Measurements from ENCODE around the gene HAUS6.
A peak's percentile ranks its signal among the peaks of the same experiment; 100 is the strongest.

HAUS6 gene

DNA sequence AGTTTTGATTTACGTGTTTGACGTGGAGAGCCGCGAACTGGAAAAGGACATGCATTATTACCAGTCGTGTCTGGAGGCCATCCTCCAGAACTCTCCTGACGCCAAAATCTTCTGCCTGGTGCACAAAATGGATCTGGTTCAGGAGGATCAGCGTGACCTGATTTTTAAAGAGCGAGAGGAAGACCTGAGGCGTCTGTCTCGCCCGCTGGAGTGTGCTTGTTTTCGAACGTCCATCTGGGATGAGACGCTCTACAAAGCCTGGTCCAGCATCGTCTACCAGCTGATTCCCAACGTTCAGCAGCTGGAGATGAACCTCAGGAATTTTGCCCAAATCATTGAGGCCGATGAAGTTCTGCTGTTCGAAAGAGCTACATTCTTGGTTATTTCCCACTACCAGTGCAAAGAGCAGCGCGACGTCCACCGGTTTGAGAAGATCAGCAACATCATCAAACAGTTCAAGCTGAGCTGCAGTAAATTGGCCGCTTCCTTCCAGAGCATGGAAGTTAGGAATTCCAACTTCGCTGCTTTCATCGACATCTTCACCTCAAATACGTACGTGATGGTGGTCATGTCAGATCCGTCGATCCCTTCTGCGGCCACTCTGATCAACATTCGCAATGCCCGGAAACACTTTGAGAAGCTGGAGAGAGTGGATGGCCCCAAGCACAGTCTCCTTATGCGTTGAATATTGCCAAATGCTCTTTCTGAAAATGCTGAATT is 52.6 kb downstream of the HAUS6 start:
- Histone ChIP-seq H3K9ac (ENCODE audit: low read length) (peak overlapping the region; percentile 72), H3K4me2 (ENCODE audit: low read length) (peak overlapping the region; percentile 72), H4K20me1 (ENCODE audit: insufficient read depth, low read length) (no peaks in the 10 kb centered on the region), H2AFZ (ENCODE audit: low read length) (no peak overlapping the region), H3K27me3 (ENCODE audit: insufficient read depth, low read length) (no peaks in the 10 kb centered on the region), H3K36me3 (ENCODE audit: insufficient read depth, low read length) (peaks cover 21% of the 10 kb centered on the region), H3K4me3 (ENCODE audit: low read depth, low read length, poor library complexity, severe bottlenecking) (peak overlapping the region; percentile 69), H3K27ac (ENCODE audit: low read depth, low read length, poor library complexity, severe bottlenecking) (peak overlapping the region; percentile 82), H3K9me3 (ENCODE audit: low read length) (peaks cover 7% of the 10 kb centered on the region; the same call in 1 of the 2 replicates), H3K9me2 (ENCODE audit: low read depth, low read length) (no peaks in the 10 kb centered on the region), H3F3A (ENCODE audit: insufficient read depth, low read length) (no peaks in the 10 kb centered on the region), H3K4me1 (ENCODE audit: insufficient read depth, low read length, severe bottlenecking) (peaks cover 17% of the 10 kb centered on the region), H3K79me2 (ENCODE audit: insufficient read depth, low read length) (peaks cover 6% of the 10 kb centered on the region; the same call in 1 of the 2 replicates)
- TF ChIP-seq, protein P1, sequence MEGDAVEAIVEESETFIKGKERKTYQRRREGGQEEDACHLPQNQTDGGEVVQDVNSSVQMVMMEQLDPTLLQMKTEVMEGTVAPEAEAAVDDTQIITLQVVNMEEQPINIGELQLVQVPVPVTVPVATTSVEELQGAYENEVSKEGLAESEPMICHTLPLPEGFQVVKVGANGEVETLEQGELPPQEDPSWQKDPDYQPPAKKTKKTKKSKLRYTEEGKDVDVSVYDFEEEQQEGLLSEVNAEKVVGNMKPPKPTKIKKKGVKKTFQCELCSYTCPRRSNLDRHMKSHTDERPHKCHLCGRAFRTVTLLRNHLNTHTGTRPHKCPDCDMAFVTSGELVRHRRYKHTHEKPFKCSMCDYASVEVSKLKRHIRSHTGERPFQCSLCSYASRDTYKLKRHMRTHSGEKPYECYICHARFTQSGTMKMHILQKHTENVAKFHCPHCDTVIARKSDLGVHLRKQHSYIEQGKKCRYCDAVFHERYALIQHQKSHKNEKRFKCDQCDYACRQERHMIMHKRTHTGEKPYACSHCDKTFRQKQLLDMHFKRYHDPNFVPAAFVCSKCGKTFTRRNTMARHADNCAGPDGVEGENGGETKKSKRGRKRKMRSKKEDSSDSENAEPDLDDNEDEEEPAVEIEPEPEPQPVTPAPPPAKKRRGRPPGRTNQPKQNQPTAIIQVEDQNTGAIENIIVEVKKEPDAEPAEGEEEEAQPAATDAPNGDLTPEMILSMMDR (IDR thresholded peaks at IDR 0.05; ENCODE audit: low read length) = no peak
- no peak for TF ChIP-seq EZH2 (IDR thresholded peaks at IDR 0.05; ENCODE audit: borderline replicate concordance, low read length)

DNA sequence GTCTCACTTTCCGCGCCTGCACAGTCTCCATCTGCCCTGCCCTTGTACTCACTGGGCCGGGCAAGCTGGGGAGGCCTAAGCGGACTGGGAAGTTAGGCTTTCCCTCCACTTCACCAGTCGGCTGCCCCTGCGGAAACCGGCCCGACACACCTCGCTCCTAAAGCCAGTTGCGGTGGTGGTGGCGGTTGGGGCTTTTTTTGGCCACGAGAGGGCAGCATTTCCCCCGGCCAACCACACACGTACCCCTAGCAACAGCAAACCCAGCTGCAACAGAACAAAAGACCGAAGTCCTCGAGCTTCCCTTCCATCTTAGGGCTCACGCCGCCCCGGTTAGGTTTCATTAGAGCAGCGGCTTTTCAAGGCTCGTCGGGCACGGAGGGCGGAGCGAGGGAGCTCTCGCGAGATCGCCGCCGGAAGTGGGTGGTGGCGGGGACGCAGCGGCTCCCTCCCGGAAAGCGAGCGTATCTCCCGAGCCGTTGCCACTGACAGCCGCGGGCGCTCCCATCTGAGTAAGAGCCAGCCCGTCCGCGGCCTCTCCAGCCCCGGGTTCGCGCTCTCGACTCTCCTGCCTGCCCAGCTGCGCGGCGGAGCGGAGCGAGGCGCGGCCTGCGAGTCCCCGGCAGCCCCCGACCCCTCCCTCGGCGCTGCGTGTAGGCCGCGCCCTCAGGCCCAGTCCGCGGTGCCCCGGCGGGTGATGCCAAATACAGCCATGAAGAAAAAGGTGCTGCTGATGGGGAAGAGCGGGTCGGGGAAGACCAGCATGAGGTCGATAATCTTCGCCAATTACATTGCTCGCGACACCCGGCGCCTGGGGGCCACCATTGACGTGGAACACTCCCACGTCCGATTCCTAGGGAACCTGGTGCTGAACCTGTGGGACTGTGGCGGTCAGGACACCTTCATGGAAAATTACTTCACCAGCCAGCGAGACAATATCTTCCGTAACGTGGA is 53.5 kb downstream of the HAUS6 start, which contains the start of gene RRAGA:
TSS of gene RRAGA (plus strand) at position 462 of the 951 bp plus-strand sequence. CDS start at position 695, 233 bp downstream.
- Histone ChIP-seq H3K4me3 (ENCODE audit: low read depth, low read length, poor library complexity, severe bottlenecking) (peak within 1 kb of the TSS; percentile 69), H3K36me3 (ENCODE audit: insufficient read depth, low read length) (peaks cover 21% of the 10 kb centered on the region), H3K9ac (ENCODE audit: low read length) (peak within 1 kb of the TSS; percentile 72), H3K27me3 (ENCODE audit: insufficient read depth, low read length) (no peaks in the 10 kb centered on the region), H3K4me2 (ENCODE audit: low read length) (peak within 1 kb of the TSS; percentile 72), H3F3A (ENCODE audit: insufficient read depth, low read length) (no peaks in the 10 kb centered on the region), H2AFZ (ENCODE audit: low read length) (peak within 1 kb of the TSS; percentile 91), H3K27ac (ENCODE audit: low read depth, low read length, poor library complexity, severe bottlenecking) (peak within 1 kb of the TSS; percentile 82), H4K20me1 (ENCODE audit: insufficient read depth, low read length) (no peaks in the 10 kb centered on the region), H3K4me1 (ENCODE audit: insufficient read depth, low read length, severe bottlenecking) (peaks cover 17% of the 10 kb centered on the region), H3K9me3 (ENCODE audit: low read length) (peaks cover 7% of the 10 kb centered on the region; the same call in 1 of the 2 replicates), H3K9me2 (ENCODE audit: low read depth, low read length) (no peaks in the 10 kb centered on the region), H3K79me2 (ENCODE audit: insufficient read depth, low read length) (peaks cover 6% of the 10 kb centered on the region; the same call in 1 of the 2 replicates)
- TF ChIP-seq EZH2 (IDR thresholded peaks at IDR 0.05; ENCODE audit: borderline replicate concordance, low read length) = no peak
- TF ChIP-seq, protein P1 (IDR thresholded peaks at IDR 0.05; ENCODE audit: low read length) = peak; percentile 88

DNA sequence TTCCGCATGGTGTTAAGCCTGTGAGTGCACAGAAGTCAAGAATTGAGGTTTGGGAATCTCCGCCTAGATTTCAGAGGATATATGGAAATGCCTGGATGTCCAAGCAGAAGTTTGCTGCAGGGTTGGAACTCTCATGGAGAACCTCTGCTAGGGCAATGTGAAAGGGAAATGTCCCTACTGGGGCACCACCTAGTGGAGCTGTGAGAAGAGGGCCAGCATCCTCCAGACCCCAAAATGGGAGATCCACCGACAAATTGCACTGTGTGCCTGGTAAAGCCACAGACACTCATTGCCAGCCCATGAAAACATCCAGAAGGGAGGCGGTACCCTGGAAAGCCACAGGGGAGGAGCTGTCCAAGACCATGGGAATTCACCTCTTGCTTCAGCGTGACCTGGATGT is 66.1 kb downstream of the HAUS6 start:
- Histone ChIP-seq H3K27ac (ENCODE audit: low read depth, low read length, poor library complexity, severe bottlenecking) (no peak overlapping the region), H3K79me2 (ENCODE audit: insufficient read depth, low read length) (no peaks in the 10 kb centered on the region), H3K36me3 (ENCODE audit: insufficient read depth, low read length) (no peaks in the 10 kb centered on the region), H3K4me3 (ENCODE audit: low read depth, low read length, poor library complexity, severe bottlenecking) (no peak overlapping the region), H3K27me3 (ENCODE audit: insufficient read depth, low read length) (no peaks in the 10 kb centered on the region), H4K20me1 (ENCODE audit: insufficient read depth, low read length) (no peaks in the 10 kb centered on the region), H3K9me2 (ENCODE audit: low read depth, low read length) (no peaks in the 10 kb centered on the region), H3K9ac (ENCODE audit: low read length) (no peak overlapping the region), H3K9me3 (ENCODE audit: low read length) (no peaks in the 10 kb centered on the region), H2AFZ (ENCODE audit: low read length) (no peak overlapping the region), H3K4me2 (ENCODE audit: low read length) (no peak overlapping the region), H3F3A (ENCODE audit: insufficient read depth, low read length) (no peaks in the 10 kb centered on the region), H3K4me1 (ENCODE audit: insufficient read depth, low read length, severe bottlenecking) (no peaks in the 10 kb centered on the region)
- TF ChIP-seq, protein P1 (IDR thresholded peaks at IDR 0.05; ENCODE audit: low read length) = peak; percentile 27; the same call in 1 of the 2 replicates
- TF ChIP-seq EZH2 (IDR thresholded peaks at IDR 0.05; ENCODE audit: borderline replicate concordance, low read length) = no peak

Measured in OCI-LY1 (cell line).